Stimulated activated CD8-positive, alpha-beta memory T cell treated with anti-CD3 and anti-CD28 coated beads, Interleukin-15, amount 100 ng/mL, for 1 hour (primary cell): Measurements from ENCODE around the gene TMEM198.
A peak's percentile ranks its signal among the peaks of the same experiment; 100 is the strongest.

Experiments
- DNase-seq: peaks from one replicate; pipeline ENCODE4 v3.0.0-alpha.2; 2020; ENCODE audit warnings: low read depth

Gene TMEM198

GRCh38 chr2:219508971-219509779, 34.7 kb upstream of the TMEM198 start:
- no peak for DNase-seq

- DNase-seq: peak; percentile 18
Observed at GRCh38 chr2:219509780-219510511, 33.9 kb upstream of the TMEM198 start.

DNA sequence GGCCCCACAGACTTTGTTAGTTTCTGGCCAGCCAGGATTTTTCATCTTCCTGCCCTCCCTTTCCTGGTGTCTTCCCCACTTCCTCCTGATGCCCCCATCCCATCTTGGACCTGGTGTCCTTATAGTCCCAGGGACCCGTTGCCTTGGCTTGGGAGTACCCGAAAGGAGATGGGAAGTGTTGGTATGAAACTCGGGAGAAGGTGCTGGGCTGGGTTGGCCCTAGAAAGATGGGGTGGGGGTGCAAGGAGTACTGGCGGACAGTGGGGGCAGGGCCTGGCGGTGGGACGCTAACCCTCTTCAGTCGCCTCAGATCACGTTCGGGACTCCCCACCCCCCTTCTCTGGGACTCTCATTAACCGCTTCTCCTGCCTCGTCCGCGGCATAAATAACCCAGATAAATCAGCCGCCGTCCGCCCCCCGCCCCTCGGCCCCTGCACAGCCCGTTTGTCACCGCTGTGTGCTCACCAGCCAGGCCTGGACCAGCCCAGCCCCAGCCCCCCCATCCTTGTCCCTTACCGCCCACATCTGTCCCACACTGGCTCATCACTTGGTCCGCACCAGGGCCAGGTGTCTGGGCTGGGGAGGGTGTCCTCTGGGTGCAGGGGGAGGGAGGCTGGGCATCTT, 33.2 kb upstream of the TMEM198 start:
- DNase-seq: no peak

- no peak for DNase-seq
Observed at GRCh38 chr2:219511547-219512325, 32.1 kb upstream of the TMEM198 start.

DNA sequence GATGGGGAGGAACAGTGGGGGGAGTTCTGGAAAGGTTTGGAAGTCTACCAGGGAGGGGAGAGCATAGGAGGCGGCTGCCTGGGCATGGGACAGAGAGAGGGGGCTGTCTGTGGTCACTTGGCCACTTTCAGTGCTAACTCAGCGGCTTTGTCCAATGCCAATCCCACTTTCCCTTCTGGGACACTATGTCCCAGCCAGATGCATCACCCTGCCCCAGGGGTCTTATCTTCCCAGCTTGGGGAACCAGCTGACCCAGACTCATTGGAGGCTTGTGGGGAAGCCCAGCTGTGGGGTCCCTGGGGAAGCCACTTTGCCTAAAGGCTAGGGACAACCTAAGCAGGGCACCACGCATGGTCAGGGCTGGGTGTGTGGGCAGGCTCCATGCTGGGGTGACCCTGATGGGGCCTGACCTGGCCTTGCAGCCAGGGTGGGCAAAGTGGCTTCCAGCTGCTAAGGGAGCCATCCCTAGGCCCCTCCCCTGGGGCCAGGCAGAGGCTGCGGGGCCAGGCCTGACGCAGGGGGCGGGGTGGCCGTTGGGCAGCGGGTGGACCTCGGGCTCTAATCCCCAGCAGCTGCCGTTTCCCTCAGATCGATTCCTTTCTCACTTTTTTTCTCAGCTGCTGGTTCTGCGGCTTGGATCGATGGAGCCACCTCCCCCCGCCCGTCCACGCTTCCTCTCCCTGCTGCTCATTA, 31.2 kb upstream of the TMEM198 start:
- DNase-seq: no peak

DNA sequence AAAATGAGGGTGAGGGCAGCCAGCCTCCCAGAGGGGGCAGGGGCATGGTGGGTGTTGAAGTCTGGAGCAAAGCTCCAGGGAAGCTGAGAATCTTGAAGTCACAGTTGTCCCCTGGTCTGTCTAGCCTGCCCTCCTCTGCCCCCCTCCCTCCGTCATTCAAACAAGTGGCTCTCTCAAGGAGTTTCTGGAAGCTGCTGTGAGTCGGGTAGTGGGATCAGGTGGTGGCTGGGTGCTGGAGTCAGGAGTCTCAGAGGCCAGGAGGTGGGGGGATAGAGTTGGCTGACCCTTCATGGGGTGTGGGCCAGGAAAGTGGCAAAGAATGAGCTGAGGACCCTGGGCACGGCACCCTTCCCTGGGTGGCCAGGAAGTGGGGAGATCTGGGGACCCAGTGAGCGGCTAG, 30.0 kb upstream of the TMEM198 start:
- DNase-seq: no peak

DNA sequence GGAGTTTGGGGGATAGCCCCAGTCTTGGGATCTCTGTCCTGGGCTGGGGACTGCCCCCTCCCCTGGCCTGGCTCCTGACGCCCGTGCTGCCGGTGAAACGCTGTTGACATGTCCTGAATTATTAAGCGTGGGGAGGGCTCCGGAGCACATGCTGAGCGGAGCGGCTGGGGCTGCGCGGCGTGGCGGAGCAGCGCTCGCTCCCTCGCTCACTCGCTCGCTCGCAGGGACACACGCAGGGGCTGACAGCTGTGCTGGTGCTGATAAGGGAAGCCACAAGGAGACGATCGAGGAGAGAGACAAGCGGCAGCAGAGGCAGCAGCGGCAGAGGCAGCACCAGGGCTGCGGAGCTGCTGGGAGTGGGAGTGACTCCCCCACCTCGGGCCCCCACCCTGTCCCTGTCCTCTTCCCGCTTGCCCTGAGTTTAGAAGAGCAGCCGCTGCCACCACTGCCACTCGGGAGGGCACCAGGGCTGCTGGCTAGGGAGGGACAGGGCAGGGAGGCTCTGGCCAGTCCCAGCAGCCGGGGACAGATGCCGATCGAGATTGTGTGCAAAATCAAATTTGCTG, 29.5 kb upstream of the TMEM198 start, which contains the start of gene ASIC4:
Gene ASIC4 (plus strand): TSS at position 287 of the 566 bp plus-strand sequence. CDS start 243 bp downstream, at position 530.
- no peak for DNase-seq

DNA sequence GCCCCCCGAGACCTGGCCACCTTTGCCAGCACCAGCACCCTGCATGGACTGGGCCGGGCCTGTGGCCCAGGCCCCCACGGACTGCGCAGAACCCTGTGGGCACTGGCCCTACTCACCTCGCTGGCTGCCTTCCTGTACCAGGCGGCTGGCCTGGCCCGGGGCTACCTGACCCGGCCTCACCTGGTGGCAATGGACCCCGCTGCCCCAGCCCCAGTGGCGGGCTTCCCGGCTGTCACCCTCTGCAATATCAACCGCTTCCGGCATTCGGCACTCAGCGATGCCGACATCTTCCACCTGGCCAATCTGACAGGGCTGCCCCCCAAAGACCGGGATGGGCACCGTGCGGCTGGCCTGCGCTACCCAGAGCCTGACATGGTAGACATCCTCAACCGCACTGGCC, 29.0 kb upstream of the TMEM198 start:
- no peak for DNase-seq

GRCh38 chr2:219515874-219516629, 27.8 kb upstream of the TMEM198 start:
- no peak for DNase-seq

- DNase-seq: no peak
Observed at GRCh38 chr2:219516888-219517287, 26.9 kb upstream of the TMEM198 start.

GRCh38 chr2:219517954-219518778, 25.7 kb upstream of the TMEM198 start:
- no peak for DNase-seq

- no peak for DNase-seq
Observed at GRCh38 chr2:219519526-219519916, 24.3 kb upstream of the TMEM198 start.

- no peak for DNase-seq
Observed at GRCh38 chr2:219520079-219520478, 23.7 kb upstream of the TMEM198 start.

- DNase-seq: no peak
Observed at GRCh38 chr2:219521066-219521880, 22.6 kb upstream of the TMEM198 start.

GRCh38 chr2:219522111-219523030, 21.5 kb upstream of the TMEM198 start:
- no peak for DNase-seq

DNA sequence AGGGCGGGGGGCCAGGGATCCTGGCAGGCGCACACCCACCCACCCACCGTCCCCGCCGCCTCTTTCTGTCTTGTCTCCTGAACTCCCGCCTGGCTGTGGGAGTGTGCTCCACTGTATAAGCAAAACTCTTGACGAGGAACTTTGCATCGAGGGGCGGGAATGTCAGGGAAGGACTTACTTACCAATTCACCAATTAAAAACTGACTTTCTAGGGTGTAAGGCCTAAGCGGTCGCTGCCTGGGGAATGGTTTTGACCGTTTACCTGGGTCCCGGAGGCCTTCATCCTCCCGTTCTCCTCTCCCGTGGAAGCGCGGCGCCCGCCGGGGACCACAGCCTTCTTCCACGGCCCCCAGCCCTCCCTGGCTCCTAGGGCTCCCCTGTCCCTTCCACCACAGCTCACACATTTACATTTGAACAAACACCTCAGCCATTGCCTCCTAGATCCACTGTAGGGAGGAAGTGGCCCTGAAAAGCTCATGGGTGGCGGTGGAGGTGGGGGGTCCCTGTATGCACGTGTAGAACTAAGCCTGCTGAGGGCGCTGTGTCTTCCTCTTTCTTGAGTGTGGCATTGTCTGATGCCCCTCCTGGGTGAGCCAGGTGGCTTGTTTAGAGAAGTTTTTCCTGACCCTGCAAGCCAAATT, 20.7 kb upstream of the TMEM198 start:
- no peak for DNase-seq

GRCh38 chr2:219524817-219525216, 19.0 kb upstream of the TMEM198 start:
- DNase-seq: no peak
